IMR-90 (cell line): ENCODE data around the gene CAMSAP3. TPM values are rescaled to one million over a fixed set of nuclear protein-coding genes. Genes with fewer than 3 reads are reported as not detected.

ENCODE experiments used
- ATAC-seq: fragments of 200-7000 bp; cut with Tn5 transposase; 2 replicates; pipeline ENCODE4 v1.9.1; 2020; ENCODE audit warnings: low read depth, mild to moderate bottlenecking, moderate library complexity
- BruUV-seq: library from RNA; stranded (reverse); fragments of 400-500 nt; replicated peaks from 2 replicates; lab custom pipeline; 2021; lab: Mats Ljungman, UMichigan
- CTCF ChIA-PET: fragments of 300-600 bp; formaldehyde crosslinking; extraction: SDS; loops from one replicate; lab custom pipeline; 2021; ENCODE audit warnings: antibody characterized with exemption; lab: Yijun Ruan, JAX
- POLR2A ChIA-PET: fragments of 300-600 bp; sonication (Branson Sonifier 250); formaldehyde crosslinking; loops from one replicate; lab custom pipeline; 2022; ENCODE audit warnings: antibody characterized with exemption; ENCODE audit not compliant: unreplicated experiment; lab: Charles Lee
- DNase-seq: peaks from one replicate; pipeline ENCODE4 v3.0.0; 2013
- H2AFZ ChIP-seq: replicated peaks from 2 replicates; pipeline ENCODE3; 2013; ENCODE audit warnings: low read length, mild to moderate bottlenecking; ENCODE audit not compliant: poor library complexity
- H2AK5ac ChIP-seq: 2 replicates; pipeline ENCODE4 v1.6.1; 2013; ENCODE audit warnings: low read depth, low read length, inconsistent platforms
- H2AK9ac ChIP-seq: replicated peaks from 2 replicates; pipeline ENCODE3; 2013; ENCODE audit warnings: mild to moderate bottlenecking, low read depth, low read length, moderate library complexity; ENCODE audit not compliant: poor library complexity
- H2BK120ac ChIP-seq: 2 replicates; pipeline ENCODE4 v1.6.1; 2013; ENCODE audit warnings: low read depth, low read length, inconsistent platforms
- H2BK15ac ChIP-seq: 3 replicates; pipeline ENCODE4 v1.6.1; 2013; ENCODE audit warnings: low read depth, low read length, inconsistent platforms
- H2BK20ac ChIP-seq: 2 replicates; pipeline ENCODE4 v1.6.1; 2013; ENCODE audit warnings: low read depth, mild to moderate bottlenecking, inconsistent platforms, low read length, moderate library complexity
- H2BK5ac ChIP-seq: 2 replicates; pipeline ENCODE4 v1.6.1; 2013; ENCODE audit warnings: mild to moderate bottlenecking, low read depth, low read length, inconsistent platforms; ENCODE audit not compliant: poor library complexity, severe bottlenecking
- H3K14ac ChIP-seq: replicated peaks from 2 replicates; pipeline ENCODE4 v1.6.1; 2013; ENCODE audit warnings: low read depth, low read length, inconsistent platforms
- H3K18ac ChIP-seq: 2 replicates; pipeline ENCODE4 v1.6.1; 2013; ENCODE audit warnings: low read depth, low read length, control low read depth
- H3K23ac ChIP-seq: 2 replicates; pipeline ENCODE4 v1.6.1; 2013; ENCODE audit warnings: low read depth, low read length, inconsistent platforms
- H3K27ac ChIP-seq: 2 replicates; pipeline ENCODE4 v1.5.1; 2013; ENCODE audit warnings: mild to moderate bottlenecking, control low read depth, low read length; ENCODE audit not compliant: insufficient read depth
- H3K27me3 ChIP-seq: 2 replicates; pipeline ENCODE4 v1.6.1; 2013; ENCODE audit warnings: low read length; ENCODE audit not compliant: control insufficient read depth, insufficient read depth
- H3K36me3 ChIP-seq: 2 replicates; pipeline ENCODE4 v1.6.1; 2013; ENCODE audit warnings: low read length, mixed read lengths; ENCODE audit not compliant: control insufficient read depth, insufficient read depth
- H3K4ac ChIP-seq: 2 replicates; pipeline ENCODE4 v1.6.1; 2013; ENCODE audit warnings: low read depth, low read length, inconsistent platforms
- H3K4me1 ChIP-seq: 2 replicates; pipeline ENCODE4 v1.6.1; 2013; ENCODE audit warnings: low read length, mixed read lengths; ENCODE audit not compliant: control insufficient read depth, insufficient read depth
- H3K4me2 ChIP-seq: 2 replicates; pipeline ENCODE4 v1.6.1; 2013; ENCODE audit warnings: low read depth, mild to moderate bottlenecking, control low read depth, low read length, moderate library complexity
- H3K4me3 ChIP-seq: 2 replicates; pipeline ENCODE4 v1.5.1; 2013; ENCODE audit warnings: low read depth, mild to moderate bottlenecking, control low read depth, low read length, moderate library complexity; ENCODE audit not compliant: insufficient read depth
- H3K56ac ChIP-seq: 2 replicates; pipeline ENCODE4 v1.6.1; 2013; ENCODE audit warnings: low read length, inconsistent platforms; ENCODE audit not compliant: insufficient read depth; ENCODE audit errors: extremely low read depth
- H3K79me1 ChIP-seq, 2 experiments: 2 replicates each; pipeline ENCODE4 v1.6.1; 2013; ENCODE audit warnings: low read length in 2 of 2, inconsistent platforms in 1 of 2, low read depth in 1 of 2
- H3K9ac ChIP-seq: 2 replicates; pipeline ENCODE4 v1.6.1; 2013; ENCODE audit warnings: low read depth, low read length, control low read depth
- H3K9me1 ChIP-seq: 2 replicates; pipeline ENCODE4 v1.6.1; 2013; ENCODE audit warnings: low read length, inconsistent platforms; ENCODE audit not compliant: insufficient read depth
- H3K9me3 ChIP-seq: 2 replicates; pipeline ENCODE4 v1.6.1; 2013; ENCODE audit warnings: low read length; ENCODE audit not compliant: control insufficient read depth, insufficient read depth
- H4K20me1 ChIP-seq: 2 replicates; pipeline ENCODE4 v1.6.1; 2013; ENCODE audit warnings: low read length, inconsistent platforms; ENCODE audit not compliant: insufficient read depth
- H4K5ac ChIP-seq: 2 replicates; pipeline ENCODE4 v1.6.1; 2013; ENCODE audit warnings: mild to moderate bottlenecking, low read depth, low read length, control low read depth
- H4K8ac ChIP-seq, 2 experiments: 2 replicates each; pipeline ENCODE4 v1.6.1; 2013; ENCODE audit warnings: low read depth in 2 of 2, low read length in 2 of 2, control low read depth in 1 of 2, inconsistent platforms in 1 of 2
- H4K91ac ChIP-seq: 2 replicates; pipeline ENCODE4 v1.6.1; 2013; ENCODE audit warnings: low read depth, low read length, inconsistent platforms; ENCODE audit not compliant: insufficient read depth
- BHLHE40 ChIP-seq: fragments of 150-350 bp; IDR thresholded peaks from 2 replicates; pipeline ENCODE4 v1.6.1; 2016; ENCODE audit warnings: mild to moderate bottlenecking, low read depth, low read length
- CEBPB ChIP-seq: IDR thresholded peaks from 2 replicates; pipeline ENCODE4 v1.6.1; 2012; ENCODE audit warnings: low read depth, low read length, improper control_type of control experiment
- CHD1 ChIP-seq: IDR thresholded peaks from 2 replicates; pipeline ENCODE4 v1.6.1; 2012; ENCODE audit warnings: low read depth, low read length, improper control_type of control experiment
- FOS ChIP-seq: fragments of 150-350 bp; IDR thresholded peaks from 2 replicates; pipeline ENCODE4 v1.6.1; 2016; ENCODE audit warnings: low read depth, low read length
- MAFK ChIP-seq: IDR thresholded peaks from 2 replicates; pipeline ENCODE4 v1.6.1; 2012; ENCODE audit warnings: low read depth, low read length, improper control_type of control experiment
- MXI1 ChIP-seq: IDR thresholded peaks from 2 replicates; pipeline ENCODE4 v1.6.1; 2012; ENCODE audit warnings: low read depth, mild to moderate bottlenecking, low read length, moderate library complexity, borderline replicate concordance
- POLR2A ChIP-seq: IDR thresholded peaks from 2 replicates; pipeline ENCODE4 v1.6.1; 2012; ENCODE audit warnings: mild to moderate bottlenecking, low read depth, low read length
- RAD21 ChIP-seq: IDR thresholded peaks from 2 replicates; pipeline ENCODE4 v1.6.1; 2012; ENCODE audit warnings: low read length, improper control_type of control experiment
- RCOR1 ChIP-seq: IDR thresholded peaks from 2 replicates; pipeline ENCODE4 v1.6.1; 2012; ENCODE audit warnings: mild to moderate bottlenecking, low read length, improper control_type of control experiment; ENCODE audit not compliant: insufficient replicate concordance
- RFX5 ChIP-seq: IDR thresholded peaks from 2 replicates; pipeline ENCODE4 v1.8.0; 2012; ENCODE audit warnings: low read depth, mild to moderate bottlenecking, low read length, moderate library complexity
- SMC3 ChIP-seq: fragments of 150-350 bp; IDR thresholded peaks from 2 replicates; pipeline ENCODE4 v1.6.1; 2016; ENCODE audit warnings: low read depth, mild to moderate bottlenecking, antibody characterized with exemption, low read length, moderate library complexity
- WGBS, 2 experiments: methylation state at CpG; one replicate each; pipeline versions ENCODE4 v1.1.5 to v1.1.7; 2013; ENCODE audit warnings: missing lambda C conversion rate in 2 of 2; ENCODE audit not compliant: insufficient read length in 1 of 2; ENCODE audit errors: extremely low coverage in 2 of 2; 5-methylcytosine and 5-hydroxymethylcytosine counted together
- dilution Hi-C: fragments of 300-500 bp; cut with HindIII; formaldehyde crosslinking; loops from one replicate; pipeline ENCODE4 v1.14.3; 2018; ENCODE audit warnings: low sequenced_read_pairs; ENCODE audit not compliant: unreplicated experiment
- in situ Hi-C: fragments of 300-500 bp; cut with MboI; formaldehyde crosslinking; loops from 3 replicates; pipeline ENCODE4 v1.14.3; 2019; ENCODE audit warnings: low sequenced_read_pairs, inconsistent platforms, mixed read lengths
- intact Hi-C: fragments of 100-400 bp; cut with micrococcal nuclease; formaldehyde crosslinking; loops from 2 replicates; pipeline ENCODE4 v1.10.0; 2022
- polyA plus RNA-seq, 3 experiments: library from polyadenylated mRNA; depleted of rRNA; stranded (reverse); fragments of >200 nt; gene quantifications; 2 replicates each; pipeline ENCODE4 v1.2.3, GENCODE V29; 2012; ENCODE audit warnings: low replicate concordance in 1 of 3
- total RNA-seq: library from RNA; depleted of rRNA; stranded (reverse); fragments of >200 nt; gene quantifications from 2 replicates; pipeline ENCODE4 v1.2.3, GENCODE V29; 2012
- TF ChIP-seq, protein P1 (sequence below): conservative IDR thresholded peaks from 2 replicates; pipeline ENCODE4 v1.5.1; 2012; ENCODE audit warnings: mild to moderate bottlenecking, low read depth, low read length, improper control_type of control experiment
- TF ChIP-seq, protein P2 (sequence below): fragments of 150-350 bp; IDR thresholded peaks from 2 replicates; pipeline ENCODE4 v1.6.1; 2016; ENCODE audit warnings: low read depth, mild to moderate bottlenecking, low read length, moderate library complexity, borderline replicate concordance

Gene CAMSAP3
- total and polyA plus RNA-seq, 2 of the 4 experiments (the other 2 are of a cell fraction), result not detected

DNA sequence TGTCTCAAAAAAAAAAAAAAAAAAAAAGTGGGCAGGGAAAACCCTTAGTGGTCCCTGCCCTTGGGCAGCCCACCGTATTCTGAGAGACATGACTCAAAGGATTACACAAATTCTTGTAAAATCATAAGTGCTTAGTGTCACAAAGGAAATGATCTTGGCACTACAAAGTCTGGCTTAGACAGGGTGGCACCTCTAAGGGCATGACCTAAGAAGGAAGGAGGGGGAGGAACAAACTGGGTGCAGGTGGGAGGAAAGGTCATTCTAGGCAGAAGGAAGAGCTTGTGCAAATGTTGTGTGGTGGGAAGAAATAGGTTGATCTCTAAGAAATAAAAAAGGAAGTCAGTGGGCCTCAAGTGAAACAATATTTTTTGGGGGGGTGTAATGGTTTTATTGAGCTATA lies 49.8 kb upstream of the CAMSAP3 start (continued):
- TF ChIP-seq, protein P1, sequence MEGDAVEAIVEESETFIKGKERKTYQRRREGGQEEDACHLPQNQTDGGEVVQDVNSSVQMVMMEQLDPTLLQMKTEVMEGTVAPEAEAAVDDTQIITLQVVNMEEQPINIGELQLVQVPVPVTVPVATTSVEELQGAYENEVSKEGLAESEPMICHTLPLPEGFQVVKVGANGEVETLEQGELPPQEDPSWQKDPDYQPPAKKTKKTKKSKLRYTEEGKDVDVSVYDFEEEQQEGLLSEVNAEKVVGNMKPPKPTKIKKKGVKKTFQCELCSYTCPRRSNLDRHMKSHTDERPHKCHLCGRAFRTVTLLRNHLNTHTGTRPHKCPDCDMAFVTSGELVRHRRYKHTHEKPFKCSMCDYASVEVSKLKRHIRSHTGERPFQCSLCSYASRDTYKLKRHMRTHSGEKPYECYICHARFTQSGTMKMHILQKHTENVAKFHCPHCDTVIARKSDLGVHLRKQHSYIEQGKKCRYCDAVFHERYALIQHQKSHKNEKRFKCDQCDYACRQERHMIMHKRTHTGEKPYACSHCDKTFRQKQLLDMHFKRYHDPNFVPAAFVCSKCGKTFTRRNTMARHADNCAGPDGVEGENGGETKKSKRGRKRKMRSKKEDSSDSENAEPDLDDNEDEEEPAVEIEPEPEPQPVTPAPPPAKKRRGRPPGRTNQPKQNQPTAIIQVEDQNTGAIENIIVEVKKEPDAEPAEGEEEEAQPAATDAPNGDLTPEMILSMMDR, result no peak

DNA sequence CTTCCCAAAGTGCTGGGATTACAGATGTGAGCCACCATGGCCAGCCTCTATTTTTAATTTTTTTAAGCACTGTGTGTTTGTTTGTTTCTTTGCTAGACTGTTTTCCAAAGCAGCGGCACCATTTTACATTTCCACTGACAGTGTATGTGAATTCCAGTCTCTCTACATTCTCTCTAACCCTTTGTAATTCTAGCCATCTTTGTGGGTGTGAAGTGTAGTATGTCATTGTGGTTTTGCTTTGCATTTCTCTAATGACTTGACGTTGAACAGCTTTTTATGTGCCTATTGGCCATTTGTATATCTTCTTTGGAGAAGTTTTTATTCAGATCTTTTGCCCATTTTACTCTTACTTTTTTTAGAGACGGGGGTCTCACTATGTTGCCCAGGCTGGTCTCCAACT lies 48.5 kb upstream of the CAMSAP3 start:
- Histone ChIP-seq H4K20me1 (no peaks in the 10 kb centered on the region; the same call in 1 of the 2 replicates), H3K4ac (no peak overlapping the region), H2BK120ac (no peak overlapping the region), H3K36me3 (peaks cover 30% of the 10 kb centered on the region), H4K8ac (no peak overlapping the region), H2BK15ac (no peak overlapping the region), H2BK5ac (no peak overlapping the region), H2BK20ac (no peak overlapping the region), H3K9me3 (no peaks in the 10 kb centered on the region), H3K79me1 (0 out of 4 replicates have a peak, but pooled peaks cover 1 to 2% of the 10 kb centered on the region in 2 experiments), H2AK9ac (no peak overlapping the region), H3K56ac (no peak overlapping the region), H3K4me3 (no peak overlapping the region), H3K27me3 (no peaks in the 10 kb centered on the region), H2AK5ac (no peak overlapping the region), H2AFZ (no peak overlapping the region), H4K5ac (no peak overlapping the region), H3K4me1 (no peaks in the 10 kb centered on the region), H3K4me2 (no peak overlapping the region), H3K9me1 (no peaks in the 10 kb centered on the region), H3K14ac (no peak overlapping the region), H3K9ac (no peak overlapping the region), H4K91ac (no peak overlapping the region), H3K23ac (no peak overlapping the region), H3K18ac (no peak overlapping the region), H3K27ac (no peak overlapping the region)
- POLR2A ChIA-PET, result no interaction called here
- no peak for ATAC-seq
- dilution Hi-C loops (no loop called here), in situ Hi-C loops (no loop called here), intact Hi-C loops (no loop called here)
- no peak for DNase-seq
- BruUV-seq, result no TSS peak
- CTCF ChIA-PET, result no interaction called here
- WGBS, 2 experiments, result 100% methylated on average over 1 of the region's 3 CpGs; no CpG with 5 or more reads in 1 of the 2 experiments
- TF ChIP-seq MAFK, result no peak
- TF ChIP-seq CEBPB, result no peak
- TF ChIP-seq, protein P1, result no peak
- no peak for TF ChIP-seq SMC3
- no peak for TF ChIP-seq FOS
- TF ChIP-seq BHLHE40, result no peak
- no peak for TF ChIP-seq RCOR1
- no peak for TF ChIP-seq RAD21
- no peak for TF ChIP-seq MXI1
- no peak for TF ChIP-seq RFX5
- TF ChIP-seq, protein P2, sequence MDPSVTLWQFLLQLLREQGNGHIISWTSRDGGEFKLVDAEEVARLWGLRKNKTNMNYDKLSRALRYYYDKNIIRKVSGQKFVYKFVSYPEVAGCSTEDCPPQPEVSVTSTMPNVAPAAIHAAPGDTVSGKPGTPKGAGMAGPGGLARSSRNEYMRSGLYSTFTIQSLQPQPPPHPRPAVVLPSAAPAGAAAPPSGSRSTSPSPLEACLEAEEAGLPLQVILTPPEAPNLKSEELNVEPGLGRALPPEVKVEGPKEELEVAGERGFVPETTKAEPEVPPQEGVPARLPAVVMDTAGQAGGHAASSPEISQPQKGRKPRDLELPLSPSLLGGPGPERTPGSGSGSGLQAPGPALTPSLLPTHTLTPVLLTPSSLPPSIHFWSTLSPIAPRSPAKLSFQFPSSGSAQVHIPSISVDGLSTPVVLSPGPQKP, result no peak
- no peak for TF ChIP-seq CHD1
- no peak for TF ChIP-seq POLR2A
